Subcutaneous adipose tissue (tissue), 4 donors: ENCODE results near the gene RARRES1. TPM values are rescaled to one million over a fixed set of nuclear protein-coding genes. Genes with fewer than 3 reads are reported as not detected.

Source experiments
- CTCF ChIP-seq: fragments of 450-650 bp; IDR thresholded peaks from one replicate; pipeline ENCODE4 v1.5.1; 2016; ENCODE audit warnings: low read depth, mild to moderate bottlenecking, control low read depth, antibody characterized with exemption, moderate library complexity
- total RNA-seq, 4 donors: library from RNA; depleted of rRNA; stranded (reverse); fragments of >200 nt; gene quantifications; one replicate each; pipeline ENCODE4 v1.1.0, GENCODE V29; 2016

The RARRES1 gene
- total RNA-seq, 4 donors from 2014 or later = 6.2 to 39.9 (median 8.2) TPM

- TF ChIP-seq CTCF = no peak
Measured at GRCh38 chr3:158733656-158734055, 1.4 kb upstream of the RARRES1 start.

GRCh38 chr3:158732856-158733200 is 571 bp upstream of the RARRES1 start:
- TF ChIP-seq CTCF = no peak

GRCh38 chr3:158731486-158731885 is 771 bp downstream of the RARRES1 start:
- TF ChIP-seq CTCF = no peak

- TF ChIP-seq CTCF = no peak
Measured at GRCh38 chr3:158728851-158729250, 3.4 kb downstream of the RARRES1 start.

- TF ChIP-seq CTCF = no peak
Measured at GRCh38 chr3:158728061-158728377, 4.2 kb downstream of the RARRES1 start.

- TF ChIP-seq CTCF = no peak
Measured at GRCh38 chr3:158727206-158728060, 4.8 kb downstream of the RARRES1 start.

GRCh38 chr3:158725348-158726011 is 6.8 kb downstream of the RARRES1 start:
- TF ChIP-seq CTCF = no peak
